Heart left ventricle (tissue), 13 donors: ENCODE data around the gene ARG2.
"Not testable (repeated sequence)": the region's sequence is repeated elsewhere in the genome, so short reads cannot be mapped to it uniquely, and the experiment has no call there.

Source experiments
- POLR2A ChIP-seq, 2 donors: fragments of 450-650 bp; IDR thresholded peaks; one replicate each; pipeline ENCODE4 v1.6.1; 2017; ENCODE audit warnings: antibody characterized with exemption in 2 of 2, mild to moderate bottlenecking in 2 of 2, moderate library complexity in 2 of 2
- TF ChIP-seq, protein P1 (sequence below), 12 donors: fragments of 200-600 bp; sonication (generic) in 4 of 12; IDR thresholded peaks; one replicate each; pipeline versions ENCODE4 v1.5.0 to v1.8.0; 2018 to 2022; ENCODE audit warnings: antibody characterized with exemption in 12 of 12, mild to moderate bottlenecking in 5 of 12
- donor health status: ischemic (EF 13 %, LVEDD 7.1; RV severe dilation, severe dysfunction).
- donor health status: DM: no; HTN: yes; CAD: no.
- donor health status: DM: no; HTN: no; CAD: no.
- donor health status: ischemic (EF 25% LVEDD 6.9; RV normal size, moderate dysfunction).
- donor health status: ischemic (EF 25% LVEDD 5.7; RV mildly dilated, moderate dysfunction).
- donor health status: ischemic (EF 35%, LVEDD 5.7; RV mildly dilated, moderate dysfunction).
- donor health status: nonischemic (EF 11% LVEDD 7.7; RV severe dilation, severe dysfunction).
- donor health status: DM: yes; HTN: yes; CAD: no.
- donor health status: PGD.
- donor health status: ischemic (EF 29% LVEDD 5.4; RV normal size, mild dysfunction).
- donor health status: nonischemic (EF 23%, LVEDD 6.1; RV moderate dilation, normal function).

DNA sequence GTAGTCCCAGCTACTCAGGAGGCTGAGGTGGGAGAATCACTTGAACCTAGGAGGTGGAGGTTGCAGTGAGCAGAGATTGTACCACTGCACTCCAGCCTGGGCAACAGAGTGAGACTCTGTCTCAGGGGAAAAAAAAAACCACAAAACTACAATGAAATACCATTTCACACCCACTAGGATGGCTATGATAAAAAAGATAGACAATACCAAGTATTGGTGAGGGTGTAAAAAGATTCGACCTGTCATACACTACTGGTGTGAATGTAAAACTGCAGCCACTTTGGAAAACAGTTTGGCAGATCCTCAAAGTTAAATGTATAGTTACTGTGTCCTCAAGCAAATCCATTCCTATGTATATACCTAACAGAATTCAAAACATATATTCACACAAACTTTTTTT, 6.4 kb downstream of the ARG2 start:
- TF ChIP-seq, protein P1, sequence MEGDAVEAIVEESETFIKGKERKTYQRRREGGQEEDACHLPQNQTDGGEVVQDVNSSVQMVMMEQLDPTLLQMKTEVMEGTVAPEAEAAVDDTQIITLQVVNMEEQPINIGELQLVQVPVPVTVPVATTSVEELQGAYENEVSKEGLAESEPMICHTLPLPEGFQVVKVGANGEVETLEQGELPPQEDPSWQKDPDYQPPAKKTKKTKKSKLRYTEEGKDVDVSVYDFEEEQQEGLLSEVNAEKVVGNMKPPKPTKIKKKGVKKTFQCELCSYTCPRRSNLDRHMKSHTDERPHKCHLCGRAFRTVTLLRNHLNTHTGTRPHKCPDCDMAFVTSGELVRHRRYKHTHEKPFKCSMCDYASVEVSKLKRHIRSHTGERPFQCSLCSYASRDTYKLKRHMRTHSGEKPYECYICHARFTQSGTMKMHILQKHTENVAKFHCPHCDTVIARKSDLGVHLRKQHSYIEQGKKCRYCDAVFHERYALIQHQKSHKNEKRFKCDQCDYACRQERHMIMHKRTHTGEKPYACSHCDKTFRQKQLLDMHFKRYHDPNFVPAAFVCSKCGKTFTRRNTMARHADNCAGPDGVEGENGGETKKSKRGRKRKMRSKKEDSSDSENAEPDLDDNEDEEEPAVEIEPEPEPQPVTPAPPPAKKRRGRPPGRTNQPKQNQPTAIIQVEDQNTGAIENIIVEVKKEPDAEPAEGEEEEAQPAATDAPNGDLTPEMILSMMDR (IDR thresholded peaks at IDR 0.05): not testable (repeated sequence)
- TF ChIP-seq POLR2A (IDR thresholded peaks at IDR 0.05): not testable (repeated sequence)
